Activated effector memory CD4-positive, alpha-beta T cell treated with anti-CD3 and anti-CD28 coated beads, Interleukin-2, amount 50 U/mL, for 16 hours (primary cell): ENCODE results near the gene CTNND2.

ENCODE experiments used
- DNase-seq: peaks from one replicate; pipeline ENCODE4 v3.0.0-alpha.2; 2020

Gene CTNND2

DNA sequence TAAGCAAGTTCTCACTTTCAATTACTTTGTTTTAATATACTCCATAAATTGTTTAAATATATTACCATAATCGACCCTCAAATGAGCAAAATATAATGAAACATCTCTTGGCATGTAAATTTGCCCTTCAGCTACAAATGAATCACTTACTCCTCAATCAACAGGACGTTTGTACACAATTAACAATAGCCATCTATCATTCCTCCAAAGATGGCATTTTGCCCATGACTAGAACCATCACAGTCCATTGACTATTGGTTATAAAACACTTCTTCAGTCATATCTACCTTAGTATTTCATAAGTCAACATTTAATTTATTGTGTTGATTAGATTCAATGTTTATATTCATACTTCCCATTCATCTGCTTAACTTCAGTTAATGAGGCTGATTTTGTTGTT, 127.2 kb downstream of the CTNND2 start:
- DNase-seq: no peak

DNA sequence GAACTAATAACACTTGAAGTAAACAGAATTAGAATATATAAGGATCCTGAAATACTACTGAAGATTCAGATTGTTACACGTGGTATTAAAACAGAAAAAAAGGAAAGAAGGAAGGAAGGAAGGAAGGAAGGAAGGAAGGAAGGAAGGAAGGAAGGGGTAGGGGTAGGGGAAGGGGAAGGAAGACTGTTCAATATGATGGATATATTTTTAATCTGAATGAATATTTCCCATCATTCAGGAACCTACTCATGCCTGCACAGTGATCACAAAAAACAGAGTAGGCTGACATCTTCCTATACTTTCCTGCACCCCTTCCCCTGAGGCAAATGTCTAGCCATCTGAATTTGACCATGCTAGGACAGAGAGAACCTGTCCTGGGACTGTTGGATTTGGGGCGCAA, 133.9 kb downstream of the CTNND2 start:
- no peak for DNase-seq

DNA sequence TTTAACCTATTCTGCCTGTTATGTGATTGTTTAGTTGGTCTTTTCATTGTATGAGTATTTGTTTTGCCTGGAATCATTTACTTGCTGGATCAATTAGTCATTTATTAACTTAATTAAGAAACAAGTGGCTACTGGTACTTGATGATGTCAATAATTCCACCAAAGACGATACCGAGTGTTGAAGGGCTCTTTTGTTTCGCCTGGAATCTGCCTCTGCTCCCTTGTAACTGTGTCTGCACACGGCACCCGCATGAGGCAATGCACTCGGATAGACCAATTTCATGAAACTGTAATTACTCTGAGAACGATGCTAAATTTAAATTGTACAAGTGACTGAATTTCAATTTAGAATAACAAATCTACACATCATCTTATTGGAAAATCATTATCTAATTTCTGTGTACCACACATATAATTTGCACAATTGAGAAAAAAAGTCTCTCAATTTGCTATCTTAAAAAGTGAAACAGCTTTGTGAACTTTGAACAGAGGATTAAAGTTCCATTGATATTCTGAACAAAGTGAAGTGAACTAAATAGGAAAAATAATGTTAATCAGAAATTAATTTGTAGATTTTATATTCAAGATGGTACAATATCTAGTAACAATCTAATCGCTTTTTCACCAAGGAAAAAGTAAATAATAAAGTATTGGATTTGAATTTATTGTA, 143.2 kb downstream of the CTNND2 start:
- DNase-seq: no peak

DNA sequence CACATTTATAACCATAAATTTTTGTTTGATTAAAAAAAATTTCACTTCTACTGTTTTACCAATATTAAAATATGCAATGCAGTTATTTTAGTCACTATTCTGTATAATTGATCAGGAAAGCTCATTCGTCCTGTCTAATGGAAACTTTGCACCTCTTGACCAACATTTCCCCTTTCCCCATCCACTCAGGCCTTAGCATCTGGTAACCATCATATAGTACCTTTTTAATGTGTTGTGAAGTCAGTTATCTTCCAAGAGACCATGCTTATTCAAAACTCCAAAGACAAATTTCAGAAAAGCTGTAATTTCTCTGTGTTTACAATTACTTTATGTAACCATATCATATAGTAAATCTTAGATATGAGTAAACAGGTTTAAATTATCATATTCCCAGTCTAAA, 145.9 kb downstream of the CTNND2 start:
- no peak for DNase-seq

DNA sequence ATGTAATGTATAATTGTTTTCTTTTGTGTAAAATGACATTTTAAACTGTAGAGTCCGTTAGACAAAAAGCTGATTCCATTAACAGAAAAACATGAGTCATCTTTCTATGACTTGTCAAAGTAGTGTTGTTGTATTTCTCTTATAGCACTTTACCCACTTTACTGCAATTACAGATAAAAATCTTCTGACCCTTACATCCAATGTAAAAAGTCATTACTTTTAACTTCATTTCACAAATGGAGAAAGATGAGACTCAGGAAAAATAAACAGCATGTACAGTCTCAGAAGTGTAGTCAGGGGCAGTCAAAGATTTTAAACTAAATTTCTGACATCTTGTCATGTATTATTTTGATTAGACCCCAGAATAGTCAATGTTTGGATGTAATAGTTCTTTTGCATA, 146.6 kb downstream of the CTNND2 start:
- no peak for DNase-seq

DNA sequence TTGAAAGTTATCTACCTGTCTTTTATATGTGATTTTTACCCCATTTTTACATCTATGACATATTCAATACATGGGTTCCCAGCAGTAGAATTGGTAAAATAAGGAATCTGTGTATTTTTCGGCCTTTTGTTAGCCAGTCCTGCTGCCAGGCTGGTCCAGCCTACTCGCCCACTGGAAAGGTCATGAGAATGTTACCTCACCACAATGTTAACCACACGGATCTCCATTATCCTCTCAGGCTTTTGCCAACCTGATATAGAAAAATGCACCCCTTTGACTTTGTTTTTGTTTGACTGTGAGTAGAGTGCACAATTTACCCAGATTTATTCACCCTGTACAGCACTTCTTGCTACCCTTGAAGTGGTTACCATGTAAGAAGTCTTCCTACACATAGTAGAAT, 167.2 kb downstream of the CTNND2 start:
- no peak for DNase-seq

DNA sequence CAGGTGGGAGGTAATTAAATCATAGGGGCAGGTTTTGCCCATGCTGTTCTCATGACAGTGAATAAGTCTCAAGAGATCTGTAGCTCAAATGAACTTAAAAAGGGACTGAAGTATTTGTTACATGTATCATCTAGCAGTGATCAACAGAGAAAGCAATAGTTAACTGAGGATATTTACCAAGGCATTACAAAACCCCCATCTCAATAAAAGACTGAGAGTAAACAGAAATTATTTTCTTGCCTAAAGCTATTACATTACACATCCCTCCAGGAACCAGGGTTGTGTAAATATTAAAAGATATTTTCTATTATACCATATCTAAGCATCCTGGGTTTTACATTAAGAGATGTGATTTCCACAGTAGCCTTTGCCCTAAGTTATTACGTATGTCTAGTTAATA, 169.9 kb downstream of the CTNND2 start:
- DNase-seq: no peak

DNA sequence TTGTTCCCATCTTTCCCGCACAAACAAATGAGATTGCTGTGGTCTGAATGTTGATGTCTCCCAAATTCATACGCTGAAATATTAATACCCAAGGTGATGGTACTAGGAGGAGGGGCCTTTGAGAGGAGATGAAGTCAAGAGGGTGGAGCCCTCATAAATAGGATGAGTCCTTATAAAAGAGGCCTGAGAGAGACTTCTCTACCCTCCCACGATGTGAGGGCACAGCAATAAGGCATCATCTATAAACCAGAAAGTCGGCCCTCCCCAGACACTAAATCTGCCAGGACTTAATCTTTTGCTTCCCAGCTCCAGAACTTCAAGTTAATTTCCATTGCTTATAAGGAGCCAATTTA, 170.4 kb downstream of the CTNND2 start:
- DNase-seq: no peak

DNA sequence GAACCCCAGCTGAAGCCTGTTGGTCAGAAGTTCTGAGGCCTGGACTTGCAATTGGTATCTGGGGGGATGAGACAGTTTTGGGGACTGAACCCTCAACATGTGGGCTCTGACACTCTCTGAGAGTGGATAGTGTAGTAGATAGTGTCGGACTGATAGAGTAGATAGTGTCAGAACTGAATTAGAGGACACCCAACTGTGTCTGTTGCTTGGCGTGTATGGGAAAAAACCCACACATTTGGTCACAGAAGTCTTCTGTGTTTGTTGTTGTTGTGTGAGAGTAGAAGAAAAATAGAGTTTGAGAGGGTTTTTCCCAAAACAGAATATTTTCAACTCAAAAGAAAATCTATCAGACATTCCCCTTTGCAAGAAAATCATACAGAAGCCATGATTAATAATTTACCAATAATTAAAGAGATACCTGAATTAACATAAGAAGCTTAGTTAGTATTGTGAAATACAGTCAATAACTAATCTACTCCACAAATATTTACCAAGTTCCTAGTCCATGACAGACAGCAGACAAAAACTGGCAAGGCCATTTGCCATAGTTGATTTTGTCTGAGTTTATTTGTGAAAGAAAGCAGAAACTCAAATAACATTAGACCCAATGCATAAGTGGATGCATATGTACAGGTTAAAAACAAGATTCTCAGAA, 170.9 kb downstream of the CTNND2 start:
- no peak for DNase-seq

DNA sequence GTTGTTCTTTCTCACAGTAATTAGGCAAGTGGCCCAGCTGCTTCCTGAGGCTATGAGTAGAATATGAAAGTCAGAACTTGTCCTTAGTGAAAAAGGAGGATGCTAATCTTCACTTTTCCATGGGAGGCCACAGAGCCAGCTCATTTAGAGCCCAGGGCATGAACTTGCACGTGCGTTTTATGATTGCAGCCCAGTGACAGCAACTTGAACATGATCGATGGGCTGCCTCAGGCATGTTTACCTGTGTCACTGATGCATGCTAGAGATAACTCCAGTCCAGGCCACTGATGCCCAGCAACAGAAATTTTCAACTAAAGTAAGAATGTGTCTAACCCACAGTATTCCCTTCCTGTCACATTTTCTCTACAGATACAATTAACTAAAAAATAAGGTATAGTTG, 179.3 kb downstream of the CTNND2 start:
- DNase-seq: no peak

DNA sequence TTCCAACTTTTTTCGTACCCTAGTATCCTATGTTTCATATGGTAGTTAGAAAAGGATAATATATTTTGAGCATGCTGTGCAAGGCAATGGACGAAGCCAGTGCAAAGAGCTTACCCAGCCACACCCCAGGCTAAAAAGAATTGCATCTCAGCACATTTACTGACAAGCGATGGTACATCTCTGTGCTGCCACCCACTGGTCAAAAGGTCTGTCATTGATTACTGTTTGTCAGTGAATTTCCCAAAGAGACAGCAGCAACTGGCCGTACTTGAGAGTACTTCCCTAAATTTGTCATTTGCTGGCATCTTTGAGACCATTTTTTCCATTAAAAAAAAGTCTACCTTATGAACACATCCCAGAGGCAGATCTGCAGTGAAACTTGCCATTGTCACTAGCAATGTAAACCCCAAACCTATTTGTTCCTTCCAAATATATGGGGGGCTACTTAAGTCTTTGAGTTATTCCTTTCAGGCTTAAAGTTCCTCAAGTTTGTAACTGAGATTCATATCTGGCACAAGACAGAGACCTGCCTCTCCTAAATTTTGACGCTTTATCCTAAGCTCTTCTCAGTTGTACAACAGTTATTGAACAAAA, 184.3 kb downstream of the CTNND2 start:
- no peak for DNase-seq

DNA sequence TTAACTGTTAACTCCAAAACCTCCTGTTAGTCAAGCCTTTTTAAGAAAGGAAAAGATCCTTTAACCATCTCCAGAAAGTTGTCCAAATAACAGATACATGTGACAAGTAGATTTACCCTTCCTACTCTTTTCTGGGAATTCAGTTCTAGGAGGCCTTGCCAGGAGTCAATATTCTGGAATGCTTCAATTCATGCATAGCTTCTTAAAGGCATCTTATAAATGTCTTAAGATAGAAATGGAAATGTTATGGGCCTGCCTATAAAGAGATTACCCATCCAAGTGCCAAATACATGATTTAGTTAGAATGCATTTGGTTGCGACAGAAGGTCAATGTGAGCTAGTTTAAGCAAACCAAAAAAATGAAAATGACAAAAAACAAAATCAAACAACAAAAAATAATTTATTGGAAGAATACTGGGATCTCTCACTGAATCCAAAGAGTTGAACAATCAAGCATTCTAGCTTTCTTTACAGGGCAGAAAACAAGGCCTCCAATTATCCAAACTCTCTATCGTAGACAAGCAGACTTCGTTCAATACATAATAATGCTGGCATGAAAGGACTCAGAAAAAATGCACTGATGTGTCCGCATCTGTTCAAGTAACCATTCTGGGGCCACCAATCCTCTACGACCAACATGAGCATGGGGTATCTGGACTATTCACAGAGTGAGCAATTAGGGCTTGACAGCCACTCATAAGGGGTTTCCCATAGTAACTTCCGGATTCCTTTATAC, 188.6 kb downstream of the CTNND2 start:
- no peak for DNase-seq

DNA sequence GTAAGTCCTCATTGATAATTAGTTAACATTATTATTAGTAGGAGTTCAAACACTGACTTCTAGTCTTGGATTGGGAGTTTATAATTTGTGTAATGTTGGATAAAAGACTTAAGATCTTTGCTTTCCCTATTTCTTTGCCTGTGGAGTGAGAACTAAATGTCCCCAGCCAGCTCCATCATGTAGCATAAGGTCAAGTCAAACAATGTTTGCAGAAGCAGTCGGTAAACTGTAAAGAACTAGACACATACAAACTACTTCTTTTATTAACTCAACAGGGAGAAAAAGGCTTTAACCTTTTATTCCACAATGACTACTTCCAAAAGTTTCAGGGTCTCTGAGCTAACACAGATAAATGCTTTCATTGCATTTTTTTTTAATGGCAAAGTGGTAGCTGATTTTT, 192.3 kb downstream of the CTNND2 start:
- no peak for DNase-seq

DNA sequence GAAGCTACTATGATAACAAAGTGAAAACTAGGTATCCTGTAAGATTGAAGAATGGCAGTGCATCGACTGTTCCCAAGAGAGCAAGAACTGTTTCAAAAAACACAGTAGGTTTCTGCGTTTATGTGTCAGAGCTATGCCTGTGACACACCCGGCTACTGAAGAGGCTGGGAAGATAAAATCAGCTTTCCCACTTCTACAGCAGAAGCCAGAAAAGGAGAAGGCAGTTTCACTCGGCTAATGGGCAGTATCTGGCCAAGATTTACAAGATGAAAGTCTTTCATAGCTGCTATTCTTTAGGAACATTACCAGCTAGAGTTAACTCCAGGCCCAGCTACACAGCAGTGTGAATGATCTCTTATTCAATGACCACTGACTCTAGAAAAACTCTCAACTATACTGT, 195.2 kb downstream of the CTNND2 start:
- DNase-seq: no peak

DNA sequence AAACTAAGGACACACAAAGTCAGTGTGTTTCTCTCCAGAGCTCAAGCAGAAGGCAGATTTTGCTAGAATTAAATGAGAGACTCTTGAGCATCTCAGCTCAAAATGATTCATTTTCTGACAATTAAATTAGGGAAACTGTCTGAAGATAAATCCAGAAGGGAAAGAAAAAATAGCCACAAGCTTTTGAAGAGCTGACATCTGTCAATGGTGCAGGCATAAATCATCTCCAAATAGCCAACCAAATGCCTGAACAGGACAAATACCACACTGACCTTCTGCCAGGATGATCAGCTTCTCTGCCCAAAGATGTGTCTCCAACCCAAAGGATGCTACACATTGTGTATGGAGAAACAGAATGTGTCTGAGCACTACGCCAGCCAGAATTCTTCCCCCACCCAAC, 199.3 kb downstream of the CTNND2 start:
- DNase-seq: no peak

DNA sequence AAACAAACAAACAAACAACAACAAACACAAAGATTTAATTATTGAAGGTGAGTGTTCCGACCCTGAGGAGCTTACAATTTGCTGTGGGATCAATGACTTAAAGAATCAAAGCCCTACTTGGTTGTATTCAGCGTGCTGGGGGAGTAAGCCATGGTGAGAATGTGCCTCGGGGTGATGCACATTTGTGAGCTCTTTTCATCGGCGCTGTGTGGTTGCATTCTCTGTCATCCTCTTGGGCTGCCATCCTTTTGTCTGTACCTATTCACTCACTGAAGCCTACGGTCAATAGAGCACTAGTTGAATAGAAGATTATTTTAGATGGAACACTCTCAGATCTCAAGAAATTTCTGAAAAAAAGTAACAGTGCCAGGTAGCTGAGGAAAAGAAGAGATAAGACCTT, 203.9 kb downstream of the CTNND2 start:
- DNase-seq: no peak

DNA sequence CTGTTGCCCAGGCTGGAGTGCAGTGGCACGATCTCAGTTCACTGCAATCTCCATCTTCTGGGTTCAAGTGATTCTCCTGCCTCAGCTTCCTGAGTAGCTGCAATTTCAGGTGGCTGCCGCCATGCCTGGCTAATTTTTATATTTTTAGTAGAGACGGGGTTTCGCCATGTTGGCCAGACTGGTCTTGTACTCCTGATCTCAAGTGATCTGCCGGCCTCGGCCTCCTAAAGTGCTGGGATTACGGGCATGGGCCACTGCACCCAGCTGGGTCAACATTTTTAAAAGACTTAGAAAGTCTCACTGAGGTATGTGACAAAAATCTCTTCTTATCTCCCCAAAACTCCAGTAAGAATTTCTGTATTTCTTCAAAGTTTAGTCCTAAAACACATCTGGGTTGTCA, 211.6 kb downstream of the CTNND2 start:
- DNase-seq: no peak

DNA sequence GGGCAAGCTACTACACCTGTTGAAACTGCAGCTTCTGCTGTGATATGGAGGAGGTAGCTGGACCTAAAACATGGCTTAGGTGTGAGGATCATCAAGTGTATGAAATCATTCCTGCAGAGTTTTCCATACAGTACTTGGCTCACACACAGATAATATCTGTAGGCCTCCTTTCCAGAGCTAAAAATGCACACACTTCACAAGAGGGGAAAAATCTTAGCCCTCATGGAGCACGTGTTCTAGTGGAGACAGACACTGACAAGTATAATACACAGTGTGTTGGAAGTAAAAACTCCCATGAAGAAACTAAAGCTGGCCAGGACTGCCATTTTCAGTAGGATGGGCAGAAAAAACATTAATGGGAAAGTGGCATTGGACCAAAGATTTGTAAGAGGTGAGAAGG, 216.7 kb downstream of the CTNND2 start:
- DNase-seq: no peak

DNA sequence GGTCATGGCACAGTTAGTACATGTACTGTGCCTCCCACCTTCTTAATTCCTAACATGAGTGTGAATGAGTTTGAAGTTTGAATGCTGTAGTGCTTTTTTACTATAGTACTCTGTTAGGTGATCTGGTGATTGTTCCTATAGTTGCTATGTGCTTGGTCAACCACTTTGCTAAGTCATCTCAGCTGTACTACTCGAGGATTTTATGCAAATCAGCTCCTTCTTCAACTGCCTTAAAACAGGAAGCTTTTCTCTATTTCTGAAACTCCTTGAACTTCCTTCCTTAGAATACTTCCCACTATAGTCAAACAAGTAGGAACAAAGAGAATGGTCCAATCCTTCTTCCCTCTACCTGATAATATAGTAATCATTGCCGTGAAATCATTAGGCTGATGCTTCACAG, 219.6 kb downstream of the CTNND2 start:
- no peak for DNase-seq

DNA sequence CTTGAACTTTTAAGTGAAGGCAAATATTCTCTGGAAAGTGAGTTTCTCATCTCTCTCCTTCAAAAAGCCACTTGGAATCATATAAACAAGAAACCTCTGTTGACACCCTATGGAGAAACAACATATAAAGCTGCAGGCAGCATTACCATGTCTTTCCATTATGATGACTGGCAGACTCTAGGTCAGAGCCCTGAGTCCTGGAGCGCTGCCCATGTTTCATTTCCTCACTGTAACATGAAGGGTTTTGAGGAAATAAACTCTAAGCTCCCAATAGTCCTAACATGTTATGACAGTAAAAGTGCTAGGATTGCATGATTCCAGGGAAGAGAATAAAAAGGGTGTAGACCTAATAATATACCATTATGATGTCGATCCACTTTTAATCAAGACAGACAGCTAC, 220.6 kb downstream of the CTNND2 start:
- no peak for DNase-seq

DNA sequence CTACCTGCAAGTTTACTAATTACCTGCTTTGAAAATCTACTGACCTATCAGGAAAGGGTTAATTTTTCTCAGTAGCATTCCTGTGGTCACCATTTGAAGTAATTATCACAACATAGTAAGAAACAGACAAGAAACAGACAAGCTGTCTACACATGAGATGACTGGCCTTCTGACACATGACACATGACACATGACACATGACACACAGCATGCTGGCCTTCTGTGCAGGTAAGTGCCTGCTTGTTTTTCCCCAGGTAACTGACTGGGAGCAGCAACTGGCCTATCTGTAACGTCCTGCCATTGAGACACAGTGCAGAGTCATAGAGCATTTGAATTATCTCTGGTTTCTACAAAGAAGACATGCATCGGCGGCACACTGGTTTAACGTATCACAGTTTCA, 222.4 kb downstream of the CTNND2 start:
- DNase-seq: no peak

DNA sequence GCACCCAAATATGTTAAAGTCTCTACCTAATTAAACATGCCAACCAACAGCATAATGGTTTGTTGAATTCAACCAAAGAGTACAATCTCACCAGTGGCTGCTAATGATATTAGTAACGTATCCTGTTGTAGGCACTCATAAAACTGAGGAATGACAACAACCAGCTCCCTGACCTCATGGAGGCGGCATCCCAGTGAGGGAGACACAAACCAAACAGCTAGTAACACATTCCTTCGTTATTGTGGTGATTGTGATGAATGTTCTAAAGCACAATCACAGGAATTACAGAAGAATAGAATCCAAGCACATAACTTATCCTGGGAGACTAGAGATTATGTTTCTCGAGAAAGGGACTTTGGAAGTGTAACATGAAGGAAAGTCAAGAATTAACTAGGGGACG, 224.6 kb downstream of the CTNND2 start:
- DNase-seq: no peak

DNA sequence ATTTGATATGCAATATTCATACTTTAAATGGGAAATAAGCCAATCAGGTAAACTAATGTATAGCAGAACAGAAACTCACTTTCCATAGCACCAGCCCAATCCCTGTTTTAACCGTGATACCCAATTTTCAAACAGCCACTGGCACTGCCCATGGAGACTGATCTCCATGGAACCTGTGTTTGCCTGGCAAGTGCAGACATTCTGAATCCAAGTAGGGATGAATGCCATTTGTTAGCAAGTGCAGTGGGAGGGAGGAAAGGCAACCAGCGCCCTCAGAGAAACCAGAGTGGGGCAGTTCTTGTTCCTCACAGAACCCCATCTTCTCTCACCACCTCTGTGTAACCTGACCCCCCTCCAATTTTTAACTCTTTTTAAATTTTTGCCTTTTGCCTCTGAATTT, 229.1 kb downstream of the CTNND2 start:
- no peak for DNase-seq

DNA sequence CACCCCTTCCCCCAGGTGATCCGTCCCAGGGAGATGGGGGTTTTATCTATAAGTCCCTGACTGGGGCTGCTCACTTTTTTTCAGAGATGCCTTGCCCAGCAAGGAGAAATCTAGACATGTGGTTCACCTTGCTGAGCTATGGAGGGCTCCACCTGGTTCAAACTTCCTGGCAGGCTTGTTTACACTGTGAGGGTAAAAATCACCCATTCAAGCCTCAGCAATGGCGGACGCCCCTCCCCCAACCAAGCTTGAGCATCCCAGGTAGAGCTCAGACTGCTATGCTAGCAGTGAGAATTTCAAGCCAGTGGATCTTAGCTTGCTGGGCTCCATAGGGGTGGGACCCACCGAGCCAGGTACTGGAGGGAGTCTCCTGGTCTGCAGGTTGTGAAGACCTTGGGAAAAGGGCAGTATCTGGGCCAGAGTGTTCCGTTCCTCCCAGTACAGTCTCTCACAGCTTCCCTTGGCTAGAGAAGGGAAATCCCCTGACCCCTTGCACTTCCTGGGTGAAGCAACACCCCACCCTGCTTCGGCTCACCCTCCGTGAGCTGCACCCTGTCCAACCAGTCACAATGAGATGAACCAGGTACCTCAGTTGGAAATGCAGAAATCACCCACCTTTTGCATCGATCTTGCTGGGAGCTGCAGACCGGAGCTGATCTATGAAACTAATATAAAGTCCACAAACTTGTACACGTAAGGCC, 231.7 kb downstream of the CTNND2 start:
- no peak for DNase-seq
